GM13977 (cell line): Measurements from ENCODE around the gene ASTN1.

Experiments
- DNase-seq: peaks from one replicate; pipeline ENCODE4 v3.0.0; 2012; ENCODE audit warnings: low spot score
- in situ Hi-C: fragments of 300-500 bp; cut with MboI; formaldehyde crosslinking; loops from one replicate; pipeline ENCODE4 v1.12.0; 2022; ENCODE audit warnings: low sequenced_read_pairs, low pct_unique_long_range_greater_than_20kb, mixed read lengths, inconsistent platforms; ENCODE audit not compliant: unreplicated experiment
- TF ChIP-seq, protein P1 (sequence below): IDR thresholded peaks from 2 replicates; pipeline ENCODE4 v1.5.1; 2012; ENCODE audit warnings: mild to moderate bottlenecking, control low read depth; ENCODE audit not compliant: insufficient read depth; ENCODE audit errors: extremely low read depth, missing control alignments

Gene ASTN1

DNA sequence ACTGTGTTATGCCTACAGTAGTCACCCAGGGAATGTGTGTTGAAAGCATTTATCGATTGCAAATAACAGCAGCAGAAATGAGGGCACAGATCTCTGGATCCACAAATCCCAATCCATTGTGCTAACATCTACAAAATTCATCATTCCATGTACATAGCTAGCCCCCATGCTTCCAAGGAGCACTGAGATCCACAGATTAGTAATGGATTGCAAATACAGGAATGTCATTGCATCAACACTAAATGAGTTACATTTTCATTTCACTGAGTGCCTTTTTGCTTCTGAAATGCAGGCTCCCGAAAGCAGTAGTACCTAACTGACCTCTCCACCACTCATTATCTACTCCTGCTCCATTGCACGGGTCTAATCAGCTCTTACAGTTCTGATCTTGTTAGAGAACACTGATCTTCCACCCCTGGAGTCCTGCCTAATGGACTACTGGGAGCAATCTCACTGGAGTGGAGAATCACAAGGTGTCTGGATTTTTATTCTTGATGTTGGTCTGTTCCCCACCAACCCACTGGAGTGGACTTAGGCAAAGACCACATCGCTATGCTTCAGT is 30.5 kb downstream of the ASTN1 start:
- DNase-seq = no peak
- in situ Hi-C loops = no loop called here
- TF ChIP-seq, protein P1, sequence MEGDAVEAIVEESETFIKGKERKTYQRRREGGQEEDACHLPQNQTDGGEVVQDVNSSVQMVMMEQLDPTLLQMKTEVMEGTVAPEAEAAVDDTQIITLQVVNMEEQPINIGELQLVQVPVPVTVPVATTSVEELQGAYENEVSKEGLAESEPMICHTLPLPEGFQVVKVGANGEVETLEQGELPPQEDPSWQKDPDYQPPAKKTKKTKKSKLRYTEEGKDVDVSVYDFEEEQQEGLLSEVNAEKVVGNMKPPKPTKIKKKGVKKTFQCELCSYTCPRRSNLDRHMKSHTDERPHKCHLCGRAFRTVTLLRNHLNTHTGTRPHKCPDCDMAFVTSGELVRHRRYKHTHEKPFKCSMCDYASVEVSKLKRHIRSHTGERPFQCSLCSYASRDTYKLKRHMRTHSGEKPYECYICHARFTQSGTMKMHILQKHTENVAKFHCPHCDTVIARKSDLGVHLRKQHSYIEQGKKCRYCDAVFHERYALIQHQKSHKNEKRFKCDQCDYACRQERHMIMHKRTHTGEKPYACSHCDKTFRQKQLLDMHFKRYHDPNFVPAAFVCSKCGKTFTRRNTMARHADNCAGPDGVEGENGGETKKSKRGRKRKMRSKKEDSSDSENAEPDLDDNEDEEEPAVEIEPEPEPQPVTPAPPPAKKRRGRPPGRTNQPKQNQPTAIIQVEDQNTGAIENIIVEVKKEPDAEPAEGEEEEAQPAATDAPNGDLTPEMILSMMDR = no peak

DNA sequence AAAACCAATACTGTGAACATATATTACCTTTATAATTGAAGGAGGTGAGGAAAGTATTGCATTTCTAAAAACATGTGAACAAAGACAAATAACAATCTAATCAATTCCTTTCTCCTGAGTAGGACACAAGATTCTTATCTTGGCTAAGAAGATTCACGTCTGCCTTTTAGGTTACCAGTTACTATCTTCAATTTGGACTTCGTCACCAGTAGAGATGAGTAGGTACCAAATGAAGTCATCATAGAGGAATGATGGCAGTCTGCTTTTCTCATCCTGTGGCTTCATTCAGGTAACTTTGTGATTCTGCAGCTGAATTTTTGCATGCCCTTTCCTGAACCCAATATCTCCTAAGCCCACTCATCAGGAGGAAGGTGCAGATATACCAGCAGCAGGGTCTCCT is 32.4 kb downstream of the ASTN1 start:
- in situ Hi-C loops = no loop called here
- TF ChIP-seq, protein P1 = no peak
- DNase-seq = no peak

DNA sequence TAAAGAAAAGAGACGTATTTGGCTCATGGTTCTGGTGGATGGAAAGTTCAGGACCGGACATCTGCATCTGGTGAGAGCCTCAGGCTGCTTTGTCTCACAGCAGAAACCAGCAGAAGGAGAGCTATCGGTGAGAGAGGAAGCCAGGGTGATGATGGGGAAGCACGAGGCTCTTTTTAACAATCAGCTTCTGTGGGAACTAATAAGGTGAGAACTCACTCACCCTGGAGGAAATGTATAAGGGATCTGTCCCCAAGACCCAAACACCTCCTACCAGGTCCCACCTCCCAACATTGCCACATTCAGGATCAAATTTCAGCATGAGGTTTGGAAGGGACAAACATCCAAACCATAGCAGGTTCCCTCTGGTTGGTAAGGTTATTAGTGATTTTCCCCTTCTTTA is 32.8 kb downstream of the ASTN1 start:
- DNase-seq = no peak
- in situ Hi-C loops = no loop called here
- TF ChIP-seq, protein P1 = no peak

DNA sequence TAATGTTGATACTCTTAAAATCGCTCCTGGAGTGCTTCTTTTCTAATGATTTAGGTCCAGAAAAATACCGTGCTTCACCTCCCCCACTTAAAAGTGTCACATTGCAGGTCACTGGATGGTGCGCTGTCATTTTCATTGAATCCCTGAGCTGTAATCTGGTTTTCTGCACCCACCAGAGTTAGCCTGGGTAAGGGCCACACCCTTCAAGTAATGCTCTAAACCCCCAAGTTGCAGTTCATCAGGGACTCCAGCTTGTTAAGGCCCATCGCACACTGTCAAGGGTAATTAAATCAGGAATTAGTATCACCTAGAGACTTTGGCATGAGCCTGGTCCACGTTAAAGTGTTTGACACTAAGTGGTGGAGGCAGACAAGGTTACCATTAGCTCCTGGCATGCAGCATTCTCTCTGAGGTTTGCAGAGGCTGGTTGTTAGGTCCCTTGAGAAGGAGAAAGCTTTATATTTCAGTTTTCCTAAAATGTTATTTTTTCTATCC is 34.0 kb downstream of the ASTN1 start:
- TF ChIP-seq, protein P1 = no peak
- in situ Hi-C loops = no loop called here
- DNase-seq = no peak

DNA sequence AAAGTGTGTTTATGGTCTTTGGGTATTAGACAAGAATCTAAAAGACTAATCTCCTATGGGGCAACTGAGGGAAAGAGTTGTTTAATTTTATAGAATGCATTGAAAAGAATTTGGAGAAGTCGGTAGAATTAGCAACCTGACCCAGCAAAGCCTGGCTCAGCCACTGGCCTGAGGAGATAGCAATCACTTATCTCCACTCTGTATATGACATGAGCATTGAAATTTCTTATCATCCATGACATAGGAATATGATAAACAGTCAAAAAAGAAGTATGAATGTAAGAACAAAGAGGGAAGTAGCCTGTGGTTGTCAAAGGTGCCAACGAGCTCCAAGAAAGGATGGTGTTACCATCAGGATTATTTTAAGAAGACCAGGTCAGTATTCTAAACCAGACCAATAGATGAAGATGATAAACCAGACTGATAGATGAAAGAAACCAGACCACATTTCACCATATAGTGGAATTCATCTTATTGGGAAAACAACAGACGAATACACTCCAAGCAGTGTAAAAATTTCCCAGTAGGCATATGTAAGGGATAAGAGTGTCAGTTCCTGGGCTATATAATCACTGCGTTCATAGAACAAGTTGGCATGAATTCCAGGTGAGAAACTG is 35.7 kb downstream of the ASTN1 start:
- in situ Hi-C loops = no loop called here
- TF ChIP-seq, protein P1 = no peak

DNA sequence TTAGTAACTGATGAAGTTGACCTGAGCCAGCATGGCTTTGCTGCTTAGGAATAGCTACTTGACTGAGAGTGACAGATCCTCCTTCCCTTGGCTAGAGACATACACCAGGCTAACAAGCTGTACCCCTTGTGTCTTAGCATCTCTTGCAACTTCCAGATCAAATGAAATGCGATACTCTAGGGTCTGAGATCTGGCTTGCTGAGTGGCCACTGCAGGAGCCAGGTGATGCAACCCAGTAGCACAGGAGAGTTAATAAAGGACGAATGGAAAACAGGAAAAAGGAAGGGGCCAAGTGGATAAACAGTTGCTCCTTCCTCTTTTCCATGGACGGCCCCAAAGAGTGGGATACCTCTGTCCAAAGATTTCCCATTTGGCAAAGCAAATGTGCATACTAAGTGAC is 38.2 kb downstream of the ASTN1 start:
- no peak for DNase-seq
- in situ Hi-C loops = no loop called here

More for the DNA sequence above, 35.7 kb downstream of the ASTN1 start:
- no peak for DNase-seq

More for the DNA sequence above, 38.2 kb downstream of the ASTN1 start:
- TF ChIP-seq, protein P1 = no peak
